ENCODE results near the gene THPO. TPM values are rescaled to one million over a fixed set of nuclear protein-coding genes. Genes with fewer than 3 reads are reported as not detected.
A peak's percentile ranks its signal among the peaks of the same experiment; 100 is the strongest.

Gene THPO
- total and polyA plus RNA-seq, 2 donors (not counting 3 experiments of a cell fraction or from before 2014, with no cell fraction given) = 0.08 TPM; not detected in 1

GRCh38 chr3:184338511-184338945 is 39.5 kb downstream of the THPO start:
- peaks cover 6 to 26% of the 10 kb centered on the region in 2 experiments for H3K36me3 ChIP-seq (ENCODE audit: control insufficient read depth in 2 of 2, extremely low read depth in 1 of 2, insufficient read depth in 2 of 2, low read length in 2 of 2)
- FAIRE-seq (peak; percentile 87), DNase-seq (ENCODE audit: low read depth, low spot score) (peak; percentile 84)
- no peaks in the 10 kb centered on the region for H3K27me3 ChIP-seq (ENCODE audit: control insufficient read depth in 2 of 2, insufficient read depth in 2 of 2, low read length in 2 of 2)
- no peaks in the 10 kb centered on the region for H3K9me1 ChIP-seq (replicated peaks; ENCODE audit: control insufficient read depth, extremely low read depth, insufficient read depth, low read length)
- ChIA-PET CTCF (interaction anchor here (1.0 to 2.2 kb wide), 8 partner anchors 8 to 33 kb away, joined by 3 to 7 read pairs (median 4); partner anchors contain the start of genes CLCN2 and POLR2H), POLR2A (no interaction called here)
- intact Hi-C loops (cut with micrococcal nuclease) (loop anchor here (1.0 to 10.0 kb wide), 2 partner anchors 24 to 1596 kb away; partner anchors contain the start of gene TRA2B), dilution Hi-C loops (cut with MboI; ENCODE audit: extremely low pct_ligation_motif_present, low sequenced_read_pairs) (no loop called here)
- H4K20me1 ChIP-seq (replicated peaks; ENCODE audit: control insufficient read depth, extremely low read depth, insufficient read depth, low read length) = no peaks in the 10 kb centered on the region
- H2AFZ ChIP-seq (ENCODE audit: low read depth, low read length) = peak overlapping the region; percentile 24
- H3K9ac ChIP-seq (replicated peaks; ENCODE audit: extremely low read depth, insufficient read depth, low read length) = peak overlapping the region; percentile 60
- no peaks in the 10 kb centered on the region for H3K9me3 ChIP-seq (replicated peaks; ENCODE audit: control insufficient read depth, insufficient read depth, low read length)
- H3K4me3 ChIP-seq (replicated peaks in 1 of 3; ENCODE audit: insufficient read depth in 1 of 3, low read depth in 1 of 3, low read length in 3 of 3) = peak overlapping the region in 2 of 3 experiments; percentile 4 to 21
- peak overlapping the region; percentile 73 for H3K4me2 ChIP-seq (ENCODE audit: insufficient read depth, low read length)
- no peak for TF ChIP-seq JUN (IDR thresholded peaks at IDR 0.05; ENCODE audit: borderline replicate concordance, insufficient read depth, insufficient read length, low read depth)
- peak; percentile 27 for TF ChIP-seq POLR2A (IDR thresholded peaks at IDR 0.05; ENCODE audit: low read depth, low read length)
- TF ChIP-seq FOS (IDR thresholded peaks at IDR 0.05; ENCODE audit: borderline replicate concordance, insufficient read depth, low read length) = no peak
- TF ChIP-seq EZH2 (IDR thresholded peaks at IDR 0.05; ENCODE audit: borderline replicate concordance, low read depth, low read length, severe bottlenecking) = no peak
- peak; percentile 40 for TF ChIP-seq MAX (IDR thresholded peaks at IDR 0.05; ENCODE audit: insufficient read depth, insufficient read length)
- no peak for TF ChIP-seq GATA2 (IDR thresholded peaks at IDR 0.05; ENCODE audit: insufficient read depth, insufficient read length, low read depth, low read length)
- no peak for TF ChIP-seq MYC (IDR thresholded peaks at IDR 0.05; ENCODE audit: low read depth, low read length)
- peak in 1 of 2 donors; percentile 28 for TF ChIP-seq CTCF (IDR thresholded peaks at IDR 0.05; ENCODE audit: extremely low read depth in 1 of 2, insufficient read depth in 1 of 2, low read depth in 1 of 2, low read length in 2 of 2)
- TF ChIP-seq POLR2AphosphoS5 (IDR thresholded peaks at IDR 0.05; ENCODE audit: insufficient read depth, low read depth, low read length) = peak; percentile 56
- peak overlapping the region; percentile 99 for H3K27ac ChIP-seq (ENCODE audit: insufficient read depth, low read depth, low read length)
- BruUV-seq (replicated peaks) = no TSS peak
- H3K4me1 ChIP-seq (ENCODE audit: control insufficient read depth, extremely low read depth, insufficient read depth, low read length) = peaks cover 58% of the 10 kb centered on the region
- peaks cover 39% of the 10 kb centered on the region for H3K79me2 ChIP-seq (ENCODE audit: control insufficient read depth, insufficient read depth, low read length)

Measured in endothelial cell of umbilical vein (primary cell).